ENCODE results near the gene CGB3.
"Not testable (repeated sequence)": the region's sequence is repeated elsewhere in the genome, so short reads cannot be mapped to it uniquely, and the experiment has no call there.

The CGB3 gene

DNA sequence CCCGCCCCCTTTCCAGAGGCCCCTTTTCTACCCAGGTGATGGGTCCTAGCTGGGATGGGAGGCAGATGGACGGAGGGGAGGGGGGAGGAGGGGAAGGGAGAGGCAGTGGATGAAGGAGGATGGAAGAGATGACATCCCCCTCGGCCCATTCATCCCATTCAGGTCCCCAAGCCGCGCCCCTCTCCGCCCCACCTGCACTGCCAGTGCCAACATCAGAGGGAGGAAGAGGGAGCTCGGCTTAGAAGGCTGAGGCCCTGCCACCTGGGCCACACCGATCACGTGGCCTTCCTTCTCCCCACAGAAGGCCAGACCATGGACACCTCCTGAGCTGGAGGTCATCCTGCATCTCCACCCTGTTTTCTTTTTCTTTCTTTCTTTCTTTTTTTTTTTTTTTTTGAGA is 4.6 kb upstream of the CGB3 start:
- H3K4me1 ChIP-seq (ENCODE audit: control insufficient read depth in 1 of 2, insufficient read depth in 2 of 2, low read length in 2 of 2); H3K9ac ChIP-seq (ENCODE audit: low read depth in 1 of 2, low read length in 2 of 2); H3K36me3 ChIP-seq (ENCODE audit: control insufficient read depth in 1 of 2, insufficient read depth in 2 of 2, low read length in 2 of 2); H3K27me3 ChIP-seq (ENCODE audit: control insufficient read depth in 1 of 2, insufficient read depth in 2 of 2, low read length in 2 of 2); H3K4me3 ChIP-seq (ENCODE audit: low read depth in 1 of 2, low read length in 2 of 2); H3K9me3 ChIP-seq (ENCODE audit: control insufficient read depth in 1 of 2, low read length in 2 of 2); H3K27ac ChIP-seq (ENCODE audit: low read depth, low read length): not testable (repeated sequence)

DNA sequence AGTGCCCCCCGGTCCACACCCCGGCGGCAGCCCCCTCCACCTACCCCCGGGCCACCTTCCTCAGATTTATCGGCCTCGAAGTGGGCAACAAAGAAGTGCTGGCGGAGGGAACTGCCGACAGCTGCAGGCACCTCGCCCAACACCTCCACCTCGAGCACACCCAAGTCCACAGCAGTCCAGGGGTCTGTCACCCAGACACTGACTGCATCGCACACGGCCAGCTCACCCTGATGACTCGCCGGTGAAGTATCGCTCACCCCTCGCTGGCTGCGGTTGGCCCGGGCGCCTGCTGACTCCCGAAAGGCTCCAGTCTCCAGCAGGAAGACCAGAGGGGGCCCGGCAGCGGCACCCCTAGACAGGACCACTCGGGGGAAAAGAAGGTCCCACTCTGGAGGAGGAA is 1.5 kb upstream of the CGB3 start:
- H3K9ac ChIP-seq (ENCODE audit: low read depth in 1 of 2, low read length in 2 of 2); H3K36me3 ChIP-seq (ENCODE audit: control insufficient read depth in 1 of 2, insufficient read depth in 2 of 2, low read length in 2 of 2); H3K9me3 ChIP-seq (ENCODE audit: control insufficient read depth in 1 of 2, low read length in 2 of 2); H3K27ac ChIP-seq (ENCODE audit: low read depth, low read length); H3K4me1 ChIP-seq (ENCODE audit: control insufficient read depth in 1 of 2, insufficient read depth in 2 of 2, low read length in 2 of 2); H3K4me3 ChIP-seq (ENCODE audit: low read depth in 1 of 2, low read length in 2 of 2); H3K27me3 ChIP-seq (ENCODE audit: control insufficient read depth in 1 of 2, insufficient read depth in 2 of 2, low read length in 2 of 2): not testable (repeated sequence)

DNA sequence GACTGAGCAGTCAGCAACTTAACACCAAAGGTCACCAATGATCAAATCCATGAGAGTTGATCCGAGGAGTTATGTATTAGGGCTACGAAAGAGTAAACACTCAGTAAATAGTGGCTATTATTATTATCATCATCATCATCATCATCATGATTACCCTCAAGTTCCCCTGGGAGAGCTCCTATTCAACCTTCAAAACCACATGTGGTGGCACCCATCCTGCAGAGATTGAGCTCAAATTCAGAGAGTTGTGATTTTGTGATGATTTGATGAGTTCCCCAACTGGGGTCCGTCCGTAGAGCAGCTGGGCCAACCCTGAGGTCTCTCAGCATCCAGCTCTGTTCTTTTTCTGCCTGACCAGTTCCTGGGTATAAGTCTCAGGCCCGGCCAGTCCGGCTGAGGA is 955 bp upstream of the CGB3 start:
- not testable (repeated sequence) for H3K4me3 ChIP-seq (ENCODE audit: low read depth in 1 of 2, low read length in 2 of 2); H3K9ac ChIP-seq (ENCODE audit: low read depth in 1 of 2, low read length in 2 of 2); H3K27ac ChIP-seq (ENCODE audit: low read depth, low read length); H3K9me3 ChIP-seq (ENCODE audit: control insufficient read depth in 1 of 2, low read length in 2 of 2); H3K4me1 ChIP-seq (ENCODE audit: control insufficient read depth in 1 of 2, insufficient read depth in 2 of 2, low read length in 2 of 2); H3K36me3 ChIP-seq (ENCODE audit: control insufficient read depth in 1 of 2, insufficient read depth in 2 of 2, low read length in 2 of 2)
- H3K27me3 ChIP-seq (ENCODE audit: control insufficient read depth in 1 of 2, insufficient read depth in 2 of 2, low read length in 2 of 2), result peaks cover 9 to 12% of the 10 kb centered on the region in 2 donors

GRCh38 chr19:49022116-49022515 is 2.0 kb downstream of the CGB3 start:
- no peak overlapping the region for H3K9ac ChIP-seq (ENCODE audit: low read depth in 1 of 2, low read length in 2 of 2)
- H3K27me3 ChIP-seq (ENCODE audit: control insufficient read depth in 1 of 2, insufficient read depth in 2 of 2, low read length in 2 of 2), result peaks cover 13 to 16% of the 10 kb centered on the region in 2 donors
- H3K4me1 ChIP-seq (ENCODE audit: control insufficient read depth in 1 of 2, insufficient read depth in 2 of 2, low read length in 2 of 2), result peaks cover 12 to 13% of the 10 kb centered on the region in 2 donors
- no peaks in the 10 kb centered on the region for H3K9me3 ChIP-seq (ENCODE audit: control insufficient read depth in 1 of 2, low read length in 2 of 2)
- no peak overlapping the region for H3K27ac ChIP-seq (ENCODE audit: low read depth, low read length)
- H3K36me3 ChIP-seq (ENCODE audit: control insufficient read depth in 1 of 2, insufficient read depth in 2 of 2, low read length in 2 of 2), result no peaks in the 10 kb centered on the region
- H3K4me3 ChIP-seq (ENCODE audit: low read depth in 1 of 2, low read length in 2 of 2), result no peak overlapping the region

- Histone ChIP-seq H3K27ac (ENCODE audit: low read depth, low read length) (no peak overlapping the region), H3K4me1 (ENCODE audit: control insufficient read depth in 1 of 2, insufficient read depth in 2 of 2, low read length in 2 of 2) (peaks cover 12 to 13% of the 10 kb centered on the region in 2 donors), H3K4me3 (ENCODE audit: low read depth in 1 of 2, low read length in 2 of 2) (no peak overlapping the region), H3K27me3 (ENCODE audit: control insufficient read depth in 1 of 2, insufficient read depth in 2 of 2, low read length in 2 of 2) (peaks cover 13 to 16% of the 10 kb centered on the region in 2 donors), H3K9me3 (ENCODE audit: control insufficient read depth in 1 of 2, low read length in 2 of 2) (no peaks in the 10 kb centered on the region), H3K9ac (ENCODE audit: low read depth in 1 of 2, low read length in 2 of 2) (no peak overlapping the region), H3K36me3 (ENCODE audit: control insufficient read depth in 1 of 2, insufficient read depth in 2 of 2, low read length in 2 of 2) (peaks cover 0 to 1% of the 10 kb centered on the region in 2 donors)
Observed at GRCh38 chr19:49020931-49021895, 2.9 kb downstream of the CGB3 start.

DNA sequence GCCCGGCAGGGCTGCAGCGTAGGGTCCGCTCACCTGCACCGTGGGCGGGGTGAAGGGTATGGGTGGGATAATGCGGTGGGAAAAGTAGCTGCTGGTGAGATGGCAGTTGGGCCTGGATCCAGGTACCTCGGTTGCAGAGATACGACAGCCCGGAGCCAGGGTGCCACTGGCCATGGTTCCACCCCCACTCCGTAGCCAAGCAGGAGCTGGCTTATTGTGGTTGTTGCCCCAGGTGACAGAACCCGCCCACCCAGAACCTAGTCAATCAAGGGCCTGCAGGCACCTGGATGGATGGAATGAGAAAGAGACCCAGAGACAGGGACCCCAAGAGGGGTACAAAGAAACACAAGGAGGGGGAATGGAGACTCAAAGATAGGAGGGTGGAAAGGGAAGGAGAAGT is 3.8 kb downstream of the CGB3 start:
- Histone ChIP-seq H3K27ac (ENCODE audit: low read depth, low read length) (no peak overlapping the region), H3K4me3 (ENCODE audit: low read depth in 1 of 2, low read length in 2 of 2) (no peak overlapping the region), H3K4me1 (ENCODE audit: control insufficient read depth in 1 of 2, insufficient read depth in 2 of 2, low read length in 2 of 2) (peaks cover 12 to 13% of the 10 kb centered on the region in 2 donors), H3K9me3 (ENCODE audit: control insufficient read depth in 1 of 2, low read length in 2 of 2) (no peaks in the 10 kb centered on the region), H3K36me3 (ENCODE audit: control insufficient read depth in 1 of 2, insufficient read depth in 2 of 2, low read length in 2 of 2) (peaks cover 0 to 5% of the 10 kb centered on the region in 2 donors), H3K9ac (ENCODE audit: low read depth in 1 of 2, low read length in 2 of 2) (no peak overlapping the region), H3K27me3 (ENCODE audit: control insufficient read depth in 1 of 2, insufficient read depth in 2 of 2, low read length in 2 of 2) (peaks cover 13 to 16% of the 10 kb centered on the region in 2 donors)

DNA sequence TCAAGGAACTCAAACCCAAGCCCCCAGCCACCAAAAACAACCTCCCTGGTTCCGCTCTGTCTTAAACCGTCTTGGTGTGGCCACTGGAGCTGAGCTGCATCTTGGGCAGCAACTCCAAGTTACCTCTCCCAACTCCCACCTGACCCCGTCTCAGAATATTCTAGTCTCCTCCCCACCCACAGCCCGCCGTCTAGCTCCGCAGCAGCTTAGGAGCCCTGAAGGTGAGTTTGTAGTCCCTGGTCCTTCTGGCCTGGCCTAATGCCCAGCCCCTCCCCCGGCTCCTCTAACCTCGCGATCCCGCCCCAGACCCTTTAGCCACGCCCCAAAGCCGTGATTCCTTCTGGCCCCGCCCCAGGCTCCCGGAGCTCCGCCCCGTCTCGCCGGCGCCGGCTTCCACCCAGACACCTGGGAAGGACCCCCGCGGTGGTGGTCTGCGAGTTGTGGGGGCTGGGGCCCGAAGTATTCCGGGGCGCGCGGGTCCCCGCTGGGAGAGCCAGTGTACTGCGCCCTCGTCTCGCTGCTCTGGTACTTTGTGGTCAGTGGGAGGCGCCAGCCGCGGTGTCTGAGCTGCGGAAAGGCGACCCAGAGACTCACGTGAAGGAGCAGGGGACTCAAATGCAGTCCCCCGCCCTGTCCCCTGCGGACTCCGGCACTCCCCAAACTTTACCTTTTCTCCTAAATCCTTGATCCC is 4.7 kb downstream of the CGB3 start:
- H3K27ac ChIP-seq (ENCODE audit: low read depth, low read length), result no peak overlapping the region
- peak overlapping the region; percentile 52 to 55 for H3K4me3 ChIP-seq (ENCODE audit: low read depth in 1 of 2, low read length in 2 of 2)
- peaks cover 13 to 16% of the 10 kb centered on the region in 2 donors for H3K27me3 ChIP-seq (ENCODE audit: control insufficient read depth in 1 of 2, insufficient read depth in 2 of 2, low read length in 2 of 2)
- H3K9me3 ChIP-seq (ENCODE audit: control insufficient read depth in 1 of 2, low read length in 2 of 2), result no peaks in the 10 kb centered on the region
- peaks cover 12 to 13% of the 10 kb centered on the region in 2 donors for H3K4me1 ChIP-seq (ENCODE audit: control insufficient read depth in 1 of 2, insufficient read depth in 2 of 2, low read length in 2 of 2)
- peaks cover 0 to 15% of the 10 kb centered on the region in 2 donors for H3K36me3 ChIP-seq (ENCODE audit: control insufficient read depth in 1 of 2, insufficient read depth in 2 of 2, low read length in 2 of 2)
- H3K9ac ChIP-seq (ENCODE audit: low read depth in 1 of 2, low read length in 2 of 2), result no peak overlapping the region

GRCh38 chr19:49018388-49019241 is 5.5 kb downstream of the CGB3 start:
- Histone ChIP-seq H3K9ac (ENCODE audit: low read depth in 1 of 2, low read length in 2 of 2) (peak overlapping the region; percentile 12 to 57), H3K4me3 (ENCODE audit: low read depth in 1 of 2, low read length in 2 of 2) (peak overlapping the region; percentile 52 to 55), H3K36me3 (ENCODE audit: control insufficient read depth in 1 of 2, insufficient read depth in 2 of 2, low read length in 2 of 2) (peaks cover 0 to 21% of the 10 kb centered on the region in 2 donors), H3K4me1 (ENCODE audit: control insufficient read depth in 1 of 2, insufficient read depth in 2 of 2, low read length in 2 of 2) (peaks cover 12 to 13% of the 10 kb centered on the region in 2 donors), H3K27me3 (ENCODE audit: control insufficient read depth in 1 of 2, insufficient read depth in 2 of 2, low read length in 2 of 2) (peaks cover 13 to 16% of the 10 kb centered on the region in 2 donors)
- H3K9me3 ChIP-seq (ENCODE audit: control insufficient read depth in 1 of 2, low read length in 2 of 2); H3K27ac ChIP-seq (ENCODE audit: low read depth, low read length): not testable (repeated sequence)

DNA sequence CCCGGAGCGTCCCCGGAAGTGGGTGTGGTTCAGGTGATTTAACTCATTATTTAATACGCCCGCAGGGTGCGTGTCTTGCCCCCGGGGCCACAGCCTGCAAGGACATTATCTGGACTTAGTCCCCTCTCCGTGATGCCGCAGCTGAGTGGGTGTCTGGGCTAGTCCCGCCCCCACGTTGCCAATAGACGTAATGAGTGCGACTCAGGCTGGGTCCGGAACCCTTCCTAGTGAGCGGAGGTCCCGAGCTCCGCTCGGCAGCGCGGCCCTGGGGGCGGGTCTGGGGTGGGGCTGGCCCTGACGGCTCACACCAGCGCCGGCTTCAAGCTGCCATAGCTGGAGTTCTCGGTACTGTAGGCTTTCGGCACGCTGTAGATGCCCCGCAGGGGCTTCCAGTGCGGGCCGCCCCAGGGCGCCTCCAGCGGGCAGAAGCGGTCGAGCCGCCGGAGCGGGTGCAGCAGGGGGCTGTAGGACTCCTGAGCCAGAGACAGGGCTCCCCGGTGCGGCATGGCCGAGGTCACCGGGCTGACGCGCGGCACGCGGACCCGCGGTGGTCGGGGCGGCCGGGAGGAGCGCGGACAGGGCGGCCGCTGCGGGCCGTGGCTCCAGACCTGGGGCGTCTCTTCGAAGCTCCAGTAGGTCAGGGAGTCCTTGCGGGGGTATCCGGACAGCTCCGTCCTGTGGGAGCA is 6.3 kb downstream of the CGB3 start:
- peak overlapping the region; percentile 52 to 55 for H3K4me3 ChIP-seq (ENCODE audit: low read depth in 1 of 2, low read length in 2 of 2)
- no peaks in the 10 kb centered on the region for H3K9me3 ChIP-seq (ENCODE audit: control insufficient read depth in 1 of 2, low read length in 2 of 2)
- H3K27ac ChIP-seq (ENCODE audit: low read depth, low read length), result no peak overlapping the region
- H3K36me3 ChIP-seq (ENCODE audit: control insufficient read depth in 1 of 2, insufficient read depth in 2 of 2, low read length in 2 of 2), result peaks cover 0 to 23% of the 10 kb centered on the region in 2 donors
- peak overlapping the region; percentile 12 to 57 for H3K9ac ChIP-seq (ENCODE audit: low read depth in 1 of 2, low read length in 2 of 2)
- peaks cover 12 to 13% of the 10 kb centered on the region in 2 donors for H3K4me1 ChIP-seq (ENCODE audit: control insufficient read depth in 1 of 2, insufficient read depth in 2 of 2, low read length in 2 of 2)
- H3K27me3 ChIP-seq (ENCODE audit: control insufficient read depth in 1 of 2, insufficient read depth in 2 of 2, low read length in 2 of 2), result peaks cover 13 to 16% of the 10 kb centered on the region in 2 donors
